EL (cell line): ENCODE results near the gene EPHA2.
A peak's percentile ranks its signal among the peaks of the same experiment; 100 is the strongest.
"Not testable (repeated sequence)": the region's sequence is repeated elsewhere in the genome, so short reads cannot be mapped to it uniquely, and the experiment has no call there.

Experiments
- DNase-seq: peaks from one replicate; pipeline ENCODE4 v3.0.0-alpha.2; 2016

The EPHA2 gene

DNA sequence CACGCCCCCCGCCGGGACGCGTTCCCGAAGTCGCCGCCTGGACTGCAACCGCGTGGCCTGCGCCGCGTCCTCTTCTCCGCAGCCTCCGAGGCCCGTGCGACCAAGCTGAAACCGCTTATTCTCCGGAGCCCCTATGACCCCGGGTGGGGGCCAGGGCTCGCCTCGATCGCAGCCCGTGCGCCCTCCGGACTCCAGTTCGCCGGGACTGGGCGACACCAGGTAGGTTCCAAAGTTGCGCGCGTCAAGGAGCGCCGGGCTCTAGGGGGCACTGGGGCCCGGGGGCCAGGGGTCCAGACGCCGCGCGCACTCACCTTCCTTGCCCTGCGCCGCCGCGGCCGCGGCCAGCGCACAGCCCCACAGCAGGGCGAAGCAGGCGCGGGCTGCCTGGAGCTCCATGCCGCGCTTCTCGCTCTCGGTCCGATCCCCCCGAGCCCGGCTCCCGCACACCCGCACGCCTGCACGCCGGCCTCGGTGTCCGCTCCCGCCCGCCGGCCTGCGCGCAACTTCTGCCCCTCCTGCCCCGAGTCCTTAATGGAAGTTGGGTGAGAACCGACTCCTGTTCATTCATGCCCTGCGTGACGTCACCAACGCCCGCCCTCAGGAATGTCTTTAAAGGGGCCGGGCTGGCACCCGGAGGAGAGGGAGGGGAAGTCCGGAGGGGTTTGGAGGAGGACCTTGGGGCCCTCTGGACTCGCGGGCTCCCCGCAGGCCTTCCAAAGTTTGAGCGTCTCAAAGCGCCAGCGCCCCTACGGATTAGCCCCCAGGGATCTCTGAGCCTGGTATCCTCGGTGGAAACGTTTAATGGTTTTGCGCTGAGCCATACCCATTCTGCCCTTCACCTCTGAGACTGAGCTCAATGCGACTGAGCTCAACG lies at the start of gene EPHA2:
Gene EPHA2, minus strand, starts transcription at position 533 of the 874 bp plus-strand sequence. Its CDS starts 137 bp downstream, at position 396.
- DNase-seq: peak; percentile 97

DNA sequence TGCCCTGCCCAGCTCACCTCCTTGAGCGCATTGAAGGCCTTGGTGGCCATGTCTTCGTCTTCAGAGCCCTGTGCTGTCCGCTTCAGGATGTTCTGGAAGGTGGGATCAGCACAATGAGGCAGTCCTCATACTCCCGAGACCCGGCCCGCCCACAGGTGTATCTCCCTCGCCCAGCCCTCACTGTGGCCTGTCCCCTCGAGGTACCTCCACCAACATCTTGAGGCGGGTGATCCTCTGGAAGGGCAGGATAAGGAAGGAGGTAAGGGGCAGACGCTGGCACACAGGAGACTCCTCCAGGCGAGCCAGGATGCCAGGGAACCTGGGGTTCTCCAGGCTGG lies 49.4 kb upstream of the EPHA2 start:
- no peak for DNase-seq

DNA sequence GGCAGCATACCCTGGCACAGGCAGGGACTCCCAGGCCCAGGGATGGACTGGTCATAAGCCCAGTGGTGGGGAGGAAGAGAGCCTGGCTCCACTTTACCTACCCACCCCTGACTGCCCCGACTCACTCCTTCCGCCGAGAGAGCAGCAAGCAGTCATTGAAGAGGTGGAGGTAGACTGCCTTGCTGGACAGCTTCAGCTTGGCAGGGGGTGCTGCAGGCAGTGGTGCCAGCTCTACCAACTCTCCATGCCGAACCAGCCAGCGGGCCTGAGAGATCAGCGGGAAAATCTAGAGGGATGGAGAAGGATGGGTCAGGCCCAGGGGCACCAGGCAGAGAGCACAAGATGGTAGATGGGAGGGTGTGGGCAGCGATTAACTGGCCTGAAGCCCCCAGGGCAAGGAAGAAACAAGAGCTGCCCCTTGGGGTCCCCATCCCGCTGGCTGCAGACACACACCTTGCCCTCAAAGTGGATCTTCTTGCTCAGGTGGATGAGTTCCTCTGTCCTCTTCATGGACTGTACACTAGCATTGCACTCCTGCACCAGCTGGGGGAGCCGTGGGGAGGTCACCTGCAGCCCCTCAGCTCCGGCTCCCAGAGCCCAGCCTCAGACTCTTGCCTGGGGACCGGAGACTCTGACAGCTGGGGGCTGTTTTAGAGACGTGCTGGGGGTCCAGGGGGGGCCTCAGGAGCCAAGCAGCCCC lies 48.9 kb upstream of the EPHA2 start:
- no peak for DNase-seq

DNA sequence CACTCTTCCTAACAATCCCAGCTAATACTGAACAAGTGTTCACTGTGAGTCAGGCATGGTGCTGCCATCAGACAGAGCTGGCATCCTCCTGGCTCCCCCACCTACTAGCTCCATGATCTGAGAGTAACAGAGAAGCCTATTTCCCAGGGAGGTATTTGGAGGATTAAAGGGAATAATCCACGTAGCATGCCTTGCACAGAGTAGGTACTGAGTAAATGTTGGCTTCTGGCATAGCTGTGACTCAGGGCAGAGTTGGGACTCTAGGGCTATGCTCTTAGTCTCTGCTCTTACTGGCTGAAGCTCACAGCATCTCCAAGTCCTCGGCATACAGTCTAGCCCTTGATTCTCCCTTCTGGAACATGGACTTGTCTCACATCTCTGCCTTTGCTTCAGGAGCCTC lies 48.3 kb upstream of the EPHA2 start:
- DNase-seq: no peak

DNA sequence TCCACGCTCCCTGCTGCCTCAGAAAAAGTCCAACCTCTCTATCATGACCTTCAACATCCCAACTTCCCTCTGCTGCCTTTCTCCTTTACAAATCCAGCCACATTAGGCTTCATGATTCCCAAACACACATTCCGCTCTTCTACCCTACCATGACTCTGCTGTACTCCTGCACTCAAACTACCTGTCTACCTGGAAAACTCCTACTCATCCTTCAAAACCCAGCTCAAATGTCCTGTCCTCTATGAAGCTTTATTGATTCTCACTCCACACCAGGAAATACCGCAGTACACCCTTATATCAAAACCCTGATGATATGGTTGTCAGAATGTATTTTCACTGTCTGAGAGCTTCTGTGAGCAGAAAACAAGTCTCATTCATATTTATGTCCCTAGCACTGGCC lies 47.7 kb upstream of the EPHA2 start:
- no peak for DNase-seq

DNA sequence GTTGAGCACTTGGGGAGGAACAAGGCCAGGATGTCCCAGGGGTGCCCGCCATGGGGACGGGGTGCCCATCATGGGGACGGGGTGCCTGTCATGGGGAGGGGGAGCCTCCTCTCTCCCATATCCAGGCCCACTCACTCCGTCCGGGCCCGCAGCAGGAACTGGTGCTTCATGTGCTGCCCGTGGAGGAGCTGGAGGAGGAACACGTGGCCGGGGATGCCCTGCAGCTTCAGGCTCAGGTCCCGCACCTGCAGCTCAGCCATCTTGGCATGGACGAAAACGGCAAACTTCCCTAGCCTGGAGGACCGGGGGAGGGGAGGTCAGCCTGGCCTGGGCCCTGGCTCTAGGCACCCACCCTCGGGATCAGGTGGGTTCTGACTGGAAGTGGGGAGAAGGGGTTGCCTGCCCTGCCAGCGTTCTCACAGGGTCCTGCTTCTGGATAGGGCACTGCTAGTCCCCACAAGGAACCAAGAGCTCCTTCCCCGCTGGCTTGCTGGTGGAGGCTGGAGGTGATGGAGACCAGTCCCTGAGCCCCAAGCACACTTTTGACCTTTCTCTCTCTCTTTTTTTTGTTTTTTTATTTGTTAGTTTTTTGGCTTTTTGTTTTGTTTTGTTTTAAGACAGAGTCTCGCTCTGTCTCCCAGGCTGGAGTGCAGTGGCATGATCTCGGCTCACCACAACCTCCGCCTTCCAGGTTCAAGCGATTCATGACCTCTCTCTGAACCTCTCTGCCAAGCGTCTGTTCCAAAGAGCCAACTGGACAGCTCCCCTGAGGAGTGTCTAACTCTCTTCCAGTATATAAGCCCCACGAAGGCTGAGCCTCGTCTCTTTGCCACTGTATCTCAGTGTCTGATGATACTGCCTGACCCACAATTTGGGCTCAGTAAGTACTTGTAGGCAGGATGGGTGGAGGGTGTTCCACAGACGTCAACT lies 46.7 kb upstream of the EPHA2 start:
- DNase-seq: no peak

DNA sequence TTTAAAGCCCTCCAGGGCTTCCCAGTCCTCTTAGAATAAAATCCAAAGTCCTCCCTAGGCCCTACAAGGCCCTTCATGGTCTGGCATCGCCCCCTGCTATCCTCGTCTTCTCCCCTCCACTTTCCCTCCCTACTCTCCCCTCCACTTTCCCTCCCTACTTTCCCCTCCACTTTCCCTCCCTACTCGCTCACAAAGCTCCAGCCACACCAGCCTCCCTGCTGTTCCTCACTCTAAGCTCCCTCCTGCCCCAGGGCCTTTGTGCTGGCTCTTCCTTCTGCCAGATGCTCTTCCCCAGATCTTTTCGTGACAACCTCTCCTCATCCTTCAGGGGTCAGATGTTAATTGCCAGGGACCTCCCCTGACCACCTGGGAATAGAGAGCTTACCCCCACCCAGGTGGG lies 43.8 kb upstream of the EPHA2 start:
- no peak for DNase-seq

DNA sequence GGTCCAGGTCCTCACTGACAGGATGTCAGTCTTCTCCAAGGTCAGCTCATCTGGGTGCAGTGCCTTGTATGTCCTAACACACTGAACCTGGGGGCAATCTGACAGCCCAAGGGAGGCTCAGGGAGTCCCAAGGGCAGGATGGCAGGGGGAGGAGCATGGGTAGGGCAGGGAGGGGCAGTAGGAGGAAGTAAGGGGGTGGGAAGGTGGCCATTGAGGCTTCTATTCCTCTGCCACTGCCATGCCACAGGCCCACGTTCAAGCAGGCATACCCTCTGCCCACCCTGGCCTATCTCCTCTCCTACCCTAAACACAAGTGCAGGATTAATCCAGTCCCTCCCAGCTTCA lies 43.3 kb upstream of the EPHA2 start:
- DNase-seq: no peak

DNA sequence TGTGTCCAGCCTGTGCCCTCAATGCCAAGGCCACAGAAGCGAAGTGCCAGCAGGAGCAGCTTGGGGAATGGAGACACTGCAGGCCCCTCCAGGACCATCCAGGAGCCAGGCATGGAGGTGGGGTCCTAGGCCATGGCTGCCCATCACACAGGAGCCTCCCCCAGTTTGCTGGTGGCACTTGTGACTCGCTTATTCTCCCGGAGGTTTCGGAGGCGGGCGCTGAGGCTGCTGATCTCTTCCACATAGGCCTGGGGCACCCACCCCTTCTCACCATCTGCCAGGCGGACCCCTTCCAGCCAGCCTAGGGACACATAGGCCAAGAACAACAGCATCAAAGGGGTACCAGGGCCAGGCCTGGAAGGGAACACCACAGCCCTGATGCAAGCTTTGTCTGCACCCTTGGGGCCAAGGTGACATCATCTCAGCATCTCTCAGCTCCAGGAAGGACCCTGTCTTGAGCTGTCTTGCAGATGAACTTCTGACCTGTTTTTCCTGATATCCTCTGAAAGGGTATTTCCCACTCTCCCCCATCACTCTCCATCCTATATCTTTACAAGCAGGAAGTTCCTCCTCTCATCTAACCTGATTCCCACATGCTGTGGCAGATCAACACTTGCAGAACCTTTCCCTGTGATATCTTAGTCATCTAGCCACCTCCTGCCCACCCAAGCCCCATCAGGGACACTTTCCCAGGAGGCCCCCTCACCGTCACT lies 42.7 kb upstream of the EPHA2 start:
- DNase-seq: no peak

DNA sequence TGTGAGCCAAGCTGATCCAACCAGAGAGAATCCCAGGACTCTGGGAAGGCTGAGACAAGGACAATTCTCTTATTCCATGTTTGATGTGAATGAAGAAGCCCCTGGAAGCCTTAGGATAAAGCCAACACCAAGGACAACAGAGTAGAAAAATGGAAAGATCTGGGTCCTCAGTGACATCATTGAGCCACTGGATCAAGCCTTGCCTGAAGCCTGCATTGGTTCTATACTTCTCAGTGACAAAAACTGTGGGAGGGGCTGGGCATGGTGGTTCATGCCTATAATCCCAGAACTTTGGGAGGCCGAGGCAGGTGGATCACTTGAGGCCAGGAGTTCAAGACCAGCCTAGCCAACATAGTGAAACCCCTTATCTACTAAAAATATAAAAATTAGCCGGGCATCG lies 41.0 kb upstream of the EPHA2 start:
- no peak for DNase-seq

DNA sequence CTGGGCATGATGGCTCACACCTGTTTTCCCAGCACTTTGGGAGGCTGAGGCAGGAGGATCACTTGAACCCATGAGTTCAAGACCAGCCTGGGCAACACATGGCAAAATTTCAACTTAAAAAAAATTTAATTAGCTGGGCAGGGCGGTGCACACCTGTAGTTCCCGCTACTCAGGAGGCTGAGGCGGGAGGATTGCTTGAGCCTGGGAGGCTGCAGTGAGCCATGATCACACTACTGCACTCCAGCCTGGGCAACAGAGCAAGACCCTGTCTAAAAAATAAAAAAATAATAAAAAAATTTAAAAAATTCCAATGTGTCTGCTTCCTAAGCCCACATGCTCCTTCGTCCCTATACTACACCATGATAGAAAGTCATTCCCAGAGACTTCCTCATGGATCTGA lies 40.3 kb upstream of the EPHA2 start:
- DNase-seq: not testable (repeated sequence)

DNA sequence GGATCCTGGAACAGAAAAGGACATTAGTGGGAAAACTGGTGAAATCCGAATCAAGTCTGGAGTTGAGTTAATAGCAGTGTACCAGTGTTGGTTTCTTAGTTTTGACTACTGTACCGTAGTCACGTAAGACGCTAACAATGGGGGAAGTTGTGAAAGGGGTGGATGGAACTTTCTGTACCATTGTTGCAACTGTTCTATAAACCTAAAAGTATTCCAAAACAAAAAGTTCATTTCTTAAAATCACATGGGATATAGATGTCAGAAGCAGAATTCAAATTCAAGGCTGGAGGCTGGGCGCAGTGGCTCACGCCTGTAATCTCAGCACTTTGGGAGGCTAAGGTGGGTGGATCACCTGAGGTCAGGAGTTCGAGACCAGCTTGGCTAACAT lies 39.6 kb upstream of the EPHA2 start:
- no peak for DNase-seq

DNA sequence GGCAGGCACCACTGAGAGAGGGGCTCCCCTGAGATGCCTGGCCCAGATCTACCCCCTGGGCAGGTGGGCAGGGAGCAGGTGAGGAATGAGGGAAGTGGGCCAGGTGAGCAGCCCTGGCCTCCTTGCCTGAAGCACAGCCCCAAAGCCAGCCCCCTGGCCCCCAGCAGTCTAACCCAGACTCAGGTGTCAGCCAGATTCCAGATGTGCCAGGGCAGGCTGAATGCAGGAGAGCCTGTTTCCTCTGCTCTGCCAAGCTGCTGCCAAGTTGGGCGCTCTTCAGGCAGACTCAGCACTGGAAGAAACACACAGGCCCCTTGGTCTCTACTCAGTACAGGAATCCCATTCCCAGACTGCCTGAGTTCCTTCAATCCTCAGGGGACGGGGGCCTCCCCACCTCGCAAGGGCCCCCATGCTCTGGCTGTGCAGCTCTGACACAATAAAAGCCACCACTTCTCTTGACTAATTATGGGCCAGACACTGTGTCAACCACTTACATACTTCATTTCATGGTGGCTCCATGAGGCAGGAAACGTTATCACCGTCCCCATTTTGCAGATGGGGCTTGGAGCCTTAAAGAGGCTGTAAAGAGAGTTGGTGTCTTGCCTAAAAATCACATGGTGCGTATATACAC lies 36.2 kb upstream of the EPHA2 start:
- DNase-seq: no peak

DNA sequence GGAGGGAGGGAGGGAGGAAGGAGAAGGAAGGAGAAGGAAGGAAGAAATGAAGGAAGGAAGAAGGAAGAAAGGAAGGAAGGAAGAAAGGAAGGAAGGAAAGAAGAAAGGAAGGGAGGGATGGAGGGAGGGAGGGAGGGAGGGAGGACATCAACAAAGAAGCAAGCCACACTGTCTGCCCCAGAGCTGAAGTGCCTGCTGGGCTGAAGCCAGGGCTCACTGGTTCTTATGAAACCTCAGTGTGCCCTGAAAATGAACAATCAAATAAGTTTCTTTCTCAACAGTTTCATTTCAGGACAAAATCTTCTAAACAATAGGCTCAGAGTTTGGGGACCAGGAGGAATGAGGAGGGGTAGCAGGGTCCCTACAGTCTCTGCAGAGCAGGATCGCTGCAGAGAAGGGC lies 35.4 kb upstream of the EPHA2 start:
- no peak for DNase-seq

DNA sequence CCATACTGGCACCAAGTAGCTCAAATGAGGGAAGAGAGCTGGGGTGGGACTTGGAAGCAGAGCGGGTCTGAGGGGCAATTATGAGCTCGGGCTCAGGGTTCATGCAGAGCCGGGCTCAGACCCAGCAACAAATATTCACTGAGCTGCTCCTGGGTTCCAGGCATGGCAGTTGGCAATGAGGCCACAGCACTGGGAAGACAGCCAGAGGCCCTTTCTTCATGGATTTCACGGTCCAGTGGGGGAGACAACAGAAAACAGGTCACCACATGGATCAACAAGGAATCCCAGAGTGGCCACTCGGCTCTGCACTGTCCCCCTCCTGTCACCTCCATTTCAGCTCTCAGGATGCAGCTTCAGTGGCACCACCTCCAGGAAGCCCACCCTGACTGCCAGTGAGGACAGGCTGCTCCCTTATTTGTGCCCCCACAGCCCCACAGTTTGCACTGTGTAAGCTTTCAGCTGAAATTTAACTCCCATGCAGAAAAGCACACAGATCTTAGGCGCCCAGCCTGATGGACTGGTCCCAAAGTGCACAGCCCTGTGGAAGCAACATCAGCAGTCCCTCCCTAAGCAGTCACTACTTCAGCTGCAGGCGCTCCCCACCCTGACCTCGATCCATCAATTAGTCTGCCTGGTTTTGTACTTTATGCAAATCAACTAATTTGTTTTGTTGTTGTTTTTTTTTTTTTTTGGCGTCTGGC lies 34.2 kb upstream of the EPHA2 start:
- DNase-seq: no peak

DNA sequence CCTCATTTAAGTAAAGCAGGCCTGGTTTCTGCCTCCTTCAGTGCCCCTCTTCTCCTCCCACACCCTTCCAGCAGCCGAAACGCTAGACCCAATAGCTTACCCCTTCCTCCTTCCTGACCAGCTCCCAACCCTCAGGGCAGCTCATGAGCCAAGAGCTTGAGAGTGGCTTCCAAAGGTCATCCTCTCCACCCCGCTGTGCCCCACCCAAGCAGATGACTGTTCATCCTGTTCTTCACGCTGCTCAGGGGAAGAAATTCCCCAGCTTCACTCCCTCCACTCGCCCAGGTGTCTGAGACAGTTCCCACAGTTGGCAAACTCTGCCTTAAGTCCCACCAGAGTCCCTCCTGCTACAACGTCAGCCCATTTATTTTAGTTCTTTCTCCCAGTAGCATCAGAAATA lies 33.1 kb upstream of the EPHA2 start:
- DNase-seq: peak; percentile 65

DNA sequence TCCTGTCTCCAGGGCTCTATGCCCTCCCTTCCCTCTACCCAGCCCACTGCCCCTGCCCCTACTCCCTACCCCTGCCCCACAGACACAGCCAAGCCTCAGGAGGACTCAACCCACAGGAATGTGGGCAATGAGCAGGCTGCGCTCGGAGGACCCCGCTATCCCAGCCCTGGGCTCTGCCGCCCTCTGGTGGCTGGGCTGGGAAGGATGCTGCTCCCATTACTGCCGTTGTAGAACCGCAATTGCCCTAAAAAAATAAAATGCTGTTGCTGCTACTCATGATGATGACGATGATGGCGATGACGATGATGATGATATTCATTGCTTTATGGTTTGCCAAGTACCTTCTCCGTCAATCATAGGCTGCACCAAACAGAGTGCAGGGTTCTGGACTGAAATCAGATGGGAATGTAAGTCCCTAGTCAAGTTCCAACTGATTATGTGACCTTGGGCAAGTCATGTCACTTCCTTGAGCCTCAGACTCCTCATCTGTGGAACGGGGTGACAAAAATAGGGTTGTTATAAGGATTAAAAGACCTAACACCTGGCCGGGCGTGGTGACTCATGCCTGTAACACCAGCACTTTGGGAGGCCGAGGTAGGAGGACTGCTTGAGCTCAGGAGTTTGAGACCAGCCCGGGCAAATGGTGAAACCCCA lies 32.0 kb upstream of the EPHA2 start:
- DNase-seq: peak; percentile 81

DNA sequence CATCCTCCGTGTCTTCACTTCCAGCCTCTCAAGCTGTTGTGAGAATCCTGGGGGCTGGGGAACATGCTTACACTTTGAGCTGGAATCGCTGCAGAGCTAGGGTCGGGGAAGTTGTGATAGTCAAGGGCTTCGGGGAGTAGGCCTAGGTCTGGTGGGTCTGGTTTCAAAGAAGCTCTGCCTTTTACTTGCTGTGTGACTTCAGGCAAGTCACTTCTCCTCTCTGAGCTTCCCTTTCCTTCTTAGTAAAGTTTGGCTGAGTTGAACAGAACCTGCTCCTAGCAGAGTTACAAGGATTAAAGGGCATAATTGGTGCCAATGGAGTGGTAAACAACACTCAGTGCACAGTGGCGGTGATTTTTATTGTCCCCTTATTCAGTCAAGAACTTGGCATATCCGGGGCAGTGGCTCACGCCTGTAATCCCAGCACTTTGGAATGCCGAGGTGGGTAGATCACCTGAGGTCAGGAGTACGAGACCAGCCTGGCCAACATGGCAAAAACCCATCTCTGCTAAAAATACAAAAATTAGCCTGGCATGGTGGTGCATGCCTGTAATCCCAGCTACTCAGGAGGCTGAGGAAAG lies 30.9 kb upstream of the EPHA2 start:
- DNase-seq: no peak

DNA sequence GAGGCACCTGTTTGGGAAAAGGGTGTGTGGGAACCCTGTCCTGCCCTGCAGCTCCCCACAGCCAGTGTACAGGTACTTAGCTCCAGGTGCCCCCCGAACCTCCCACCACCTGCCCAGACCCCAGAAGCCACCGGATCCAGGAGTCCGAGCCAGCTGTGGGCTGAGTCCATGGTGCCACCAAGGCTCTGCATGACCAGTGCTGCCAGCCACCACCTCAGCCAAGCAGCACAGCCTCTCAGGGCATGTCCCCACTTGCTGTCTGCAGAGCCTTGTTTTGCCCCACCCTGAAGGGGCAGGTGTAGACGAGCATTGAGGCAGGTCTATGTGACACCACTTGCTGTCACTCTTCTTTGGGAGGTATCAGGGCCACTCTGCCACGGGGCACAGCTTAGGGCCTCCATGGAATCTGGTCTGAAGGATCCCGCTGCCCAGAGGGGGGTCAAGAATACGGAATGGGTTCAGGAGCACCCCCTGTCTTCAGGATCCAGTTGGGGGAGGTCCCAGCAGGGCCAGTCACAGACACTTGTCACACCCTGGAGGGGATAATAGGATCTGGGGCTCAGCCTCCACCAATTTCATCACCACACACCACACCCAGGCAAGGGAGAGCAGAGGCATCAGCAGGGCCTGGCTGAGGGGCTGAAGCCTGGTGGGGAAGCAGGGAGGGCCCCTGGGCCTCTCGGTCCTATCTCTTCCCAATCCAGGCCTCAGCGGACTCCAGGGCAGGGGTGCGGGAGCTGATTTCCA lies 28.9 kb upstream of the EPHA2 start:
- no peak for DNase-seq
